Measurements from ENCODE around the gene KCNJ6. TPM values are rescaled to one million over a fixed set of nuclear protein-coding genes. Genes with fewer than 3 reads are reported as not detected.

KCNJ6 gene
- total RNA-seq, 1 donor from 2014 or later = 0.33 TPM

GRCh38 chr21:37800456-37801061 is 115.7 kb downstream of the KCNJ6 start:
- no peak for TF ChIP-seq CTCF (IDR thresholded peaks at IDR 0.05; ENCODE audit: insufficient read depth, low read length, poor library complexity, severe bottlenecking)
- Histone ChIP-seq H3K27me3 (ENCODE audit: control insufficient read depth, insufficient read depth, low read length) (no peaks in the 10 kb centered on the region), H3K36me3 (ENCODE audit: control insufficient read depth, insufficient read depth, low read length) (no peaks in the 10 kb centered on the region), H3K4me3 (ENCODE audit: low read depth, low read length) (no peak overlapping the region)
- DNase-seq (ENCODE audit: low read depth) = no peak

GRCh38 chr21:37800057-37800455 is 116.2 kb downstream of the KCNJ6 start:
- no peak overlapping the region for H3K4me3 ChIP-seq (ENCODE audit: low read depth, low read length)
- no peak for DNase-seq (ENCODE audit: low read depth)
- H3K27me3 ChIP-seq (ENCODE audit: control insufficient read depth, insufficient read depth, low read length) = no peaks in the 10 kb centered on the region
- H3K36me3 ChIP-seq (ENCODE audit: control insufficient read depth, insufficient read depth, low read length) = no peaks in the 10 kb centered on the region
- no peak for TF ChIP-seq CTCF (IDR thresholded peaks at IDR 0.05; ENCODE audit: insufficient read depth, low read length, poor library complexity, severe bottlenecking)

DNA sequence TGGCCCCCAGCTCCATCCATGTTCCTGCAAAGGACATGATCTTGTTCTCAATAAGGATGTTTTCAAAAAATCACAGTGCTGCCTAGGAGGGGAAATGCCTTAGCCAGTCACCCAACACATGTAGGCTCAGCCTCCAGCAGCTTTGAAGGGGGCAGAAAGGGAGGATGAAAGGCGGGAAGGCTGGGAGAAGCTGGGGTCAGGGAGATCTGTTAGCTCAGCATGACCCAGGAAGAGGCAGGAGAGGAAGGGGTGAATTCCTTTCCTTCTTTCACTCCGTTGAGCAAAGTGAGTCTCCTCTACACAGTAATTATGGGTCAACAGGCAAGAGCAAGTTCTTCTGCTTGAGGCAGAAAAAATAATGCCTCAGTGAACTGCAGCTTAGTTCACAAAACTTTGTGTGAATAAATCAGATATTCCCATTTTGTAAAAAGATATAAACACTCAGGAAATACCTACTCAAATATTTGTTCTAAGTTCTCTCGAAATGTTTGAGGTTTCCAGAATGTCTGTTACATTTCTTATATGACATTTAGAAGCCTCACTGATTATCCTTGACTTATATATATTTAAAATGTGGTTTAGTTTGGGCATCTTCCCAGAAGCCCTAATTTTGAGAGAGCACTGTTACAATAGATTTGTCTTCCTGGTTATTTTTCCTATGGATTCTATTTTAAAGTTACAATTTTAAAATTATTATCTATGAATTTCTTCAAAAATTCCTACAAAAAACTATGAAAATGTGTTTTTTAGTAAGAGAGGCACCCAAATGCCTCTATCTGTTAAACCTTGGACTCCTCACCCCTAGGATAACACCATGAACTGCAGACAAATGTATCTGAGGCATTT is 116.8 kb downstream of the KCNJ6 start:
- no peak for TF ChIP-seq CTCF (IDR thresholded peaks at IDR 0.05; ENCODE audit: insufficient read depth, low read length, poor library complexity, severe bottlenecking)
- no peaks in the 10 kb centered on the region for H3K27me3 ChIP-seq (ENCODE audit: control insufficient read depth, insufficient read depth, low read length)
- no peak for DNase-seq (ENCODE audit: low read depth)

GRCh38 chr21:37797403-37797802 is 118.9 kb downstream of the KCNJ6 start:
- no peak for DNase-seq (ENCODE audit: low read depth)
- no peak overlapping the region for H3K4me3 ChIP-seq (ENCODE audit: low read depth, low read length)
- TF ChIP-seq CTCF (IDR thresholded peaks at IDR 0.05; ENCODE audit: insufficient read depth, low read length, poor library complexity, severe bottlenecking) = no peak
- no peaks in the 10 kb centered on the region for H3K36me3 ChIP-seq (ENCODE audit: control insufficient read depth, insufficient read depth, low read length)
- H3K27me3 ChIP-seq (ENCODE audit: control insufficient read depth, insufficient read depth, low read length) = no peaks in the 10 kb centered on the region

More for the DNA sequence above, 116.8 kb downstream of the KCNJ6 start:
- Histone ChIP-seq H3K36me3 (ENCODE audit: control insufficient read depth, insufficient read depth, low read length) (no peaks in the 10 kb centered on the region), H3K4me3 (ENCODE audit: low read depth, low read length) (no peak overlapping the region)

DNA sequence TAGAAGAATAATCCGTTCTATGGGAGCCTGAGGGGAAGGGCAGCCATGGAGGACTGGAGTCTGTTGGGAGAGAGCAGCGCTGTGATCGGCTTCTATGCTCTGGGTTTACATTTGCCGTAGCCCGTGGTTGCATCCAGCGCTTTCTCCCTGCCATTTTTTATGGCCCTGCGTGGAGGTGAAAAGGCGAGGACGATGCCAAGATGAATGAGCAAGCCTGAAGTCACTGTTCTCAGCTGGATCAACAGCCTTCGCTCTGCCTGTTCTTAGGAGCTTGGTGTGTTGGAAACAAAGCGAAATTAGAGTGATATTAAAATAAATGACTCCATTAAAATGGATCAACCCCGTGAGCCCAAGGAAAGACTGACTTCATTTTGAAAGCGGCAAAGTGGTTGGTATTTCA is 120.2 kb downstream of the KCNJ6 start:
- H3K4me3 ChIP-seq (ENCODE audit: low read depth, low read length) = no peak overlapping the region
- no peaks in the 10 kb centered on the region for H3K27me3 ChIP-seq (ENCODE audit: control insufficient read depth, insufficient read depth, low read length)
- no peaks in the 10 kb centered on the region for H3K36me3 ChIP-seq (ENCODE audit: control insufficient read depth, insufficient read depth, low read length)
- TF ChIP-seq CTCF (IDR thresholded peaks at IDR 0.05; ENCODE audit: insufficient read depth, low read length, poor library complexity, severe bottlenecking) = no peak
- DNase-seq (ENCODE audit: low read depth) = no peak
